Stimulated activated naive CD8-positive, alpha-beta T cell treated with anti-CD3 and anti-CD28 coated beads, Interleukin-15, Interleukin-2, amounts not matched to agents 100 ng/mL and 50 ng/mL, for 24 hours (primary cell): ENCODE data around the gene SVOP.

Experiments used
- H3K27ac Mint-ChIP-seq: one replicate; pipeline ENCODE4 v1.8.0; 2021; ENCODE audit warnings: mild to moderate bottlenecking, mixed read lengths
- H3K27me3 Mint-ChIP-seq: one replicate; pipeline ENCODE4 v1.8.0; 2021; ENCODE audit warnings: mixed read lengths
- H3K36me3 Mint-ChIP-seq: one replicate; pipeline ENCODE4 v1.8.0; 2021; ENCODE audit warnings: low read depth, mixed read lengths
- H3K4me1 Mint-ChIP-seq: one replicate; pipeline ENCODE4 v1.8.0; 2021; ENCODE audit warnings: low read depth, mixed read lengths
- H3K4me3 Mint-ChIP-seq: one replicate; pipeline ENCODE4 v1.8.0; 2021; ENCODE audit warnings: mild to moderate bottlenecking, mixed read lengths
- H3K9me3 Mint-ChIP-seq: one replicate; pipeline ENCODE4 v1.8.0; 2021; ENCODE audit warnings: mixed read lengths

SVOP gene

DNA sequence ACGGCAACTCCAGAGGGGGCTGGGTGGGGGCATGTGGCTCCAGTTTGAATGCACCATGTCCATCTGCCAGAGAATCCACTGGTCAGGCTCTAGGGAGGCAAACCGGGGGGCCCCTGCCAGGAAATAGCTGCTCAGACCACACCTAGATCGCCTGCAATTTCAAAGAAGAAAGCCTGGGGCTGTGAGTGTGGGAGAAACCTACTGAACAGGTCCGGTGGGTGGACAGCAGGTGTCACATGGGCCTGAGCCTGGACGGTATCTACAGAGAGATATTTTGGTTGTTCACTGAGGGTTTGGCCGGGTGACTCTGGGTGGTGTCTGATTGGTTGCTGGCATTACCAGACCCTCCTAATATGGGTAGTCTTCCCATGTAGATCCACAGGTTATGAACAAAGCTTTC is 109.0 kb downstream of the SVOP start:
- Mint-ChIP-seq H3K9me3 (no peaks in the 10 kb centered on the region), H3K36me3 (no peaks in the 10 kb centered on the region), H3K4me1 (no peaks in the 10 kb centered on the region), H3K4me3 (no peak overlapping the region), H3K27ac (no peak overlapping the region), H3K27me3 (peaks cover 8% of the 10 kb centered on the region)

DNA sequence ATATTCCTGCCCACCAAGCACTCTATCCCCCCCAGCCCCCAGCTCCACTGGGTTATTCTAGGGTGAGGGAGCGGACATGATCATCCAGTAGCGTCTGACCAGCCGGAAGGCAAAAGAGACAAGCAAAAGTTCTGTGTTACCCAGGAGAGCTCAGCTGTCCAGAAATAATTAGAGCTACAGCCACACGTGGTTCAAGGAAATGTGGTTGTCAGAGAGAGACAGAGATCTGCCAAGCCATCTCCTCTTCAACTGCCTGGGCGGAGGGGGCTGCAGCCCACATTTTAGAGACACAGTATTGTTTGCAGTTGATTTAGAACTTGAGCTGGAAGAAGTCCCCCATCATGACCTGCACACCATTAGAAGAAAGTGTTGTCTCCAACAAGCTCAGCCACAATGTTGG is 110.5 kb downstream of the SVOP start:
- H3K27ac Mint-ChIP-seq, result no peak overlapping the region
- peaks cover 4% of the 10 kb centered on the region for H3K4me1 Mint-ChIP-seq
- H3K36me3 Mint-ChIP-seq, result no peaks in the 10 kb centered on the region
- no peak overlapping the region for H3K4me3 Mint-ChIP-seq
- H3K9me3 Mint-ChIP-seq, result no peaks in the 10 kb centered on the region
- H3K27me3 Mint-ChIP-seq, result peaks cover 12% of the 10 kb centered on the region

DNA sequence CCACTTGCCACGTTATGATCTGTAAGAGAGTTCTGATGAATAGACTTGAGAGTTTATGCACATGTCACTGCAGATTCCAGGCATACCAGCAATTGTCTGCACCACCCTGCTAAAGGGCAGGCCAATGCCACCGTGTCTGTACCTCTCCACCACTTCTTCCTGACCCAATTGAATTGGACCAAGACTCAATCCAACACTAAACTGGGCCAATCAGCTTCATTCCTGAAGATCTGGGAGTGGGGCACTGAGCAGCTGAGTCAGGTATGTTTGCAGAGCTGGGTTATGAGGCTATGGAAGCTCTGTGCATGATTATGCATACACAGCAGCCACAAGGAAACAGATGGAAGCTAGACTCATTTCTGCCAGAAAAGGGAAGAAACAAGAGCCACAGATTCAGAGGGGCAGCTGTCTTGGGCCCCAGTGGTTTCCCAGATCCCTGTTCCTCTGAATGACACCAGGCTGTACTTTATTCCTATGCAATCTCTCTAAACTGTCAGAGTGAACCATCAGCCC is 113.0 kb downstream of the SVOP start:
- no peaks in the 10 kb centered on the region for H3K36me3 Mint-ChIP-seq
- H3K27ac Mint-ChIP-seq, result no peak overlapping the region
- peaks cover 4% of the 10 kb centered on the region for H3K4me1 Mint-ChIP-seq
- no peak overlapping the region for H3K4me3 Mint-ChIP-seq
- no peaks in the 10 kb centered on the region for H3K9me3 Mint-ChIP-seq
- peaks cover 12% of the 10 kb centered on the region for H3K27me3 Mint-ChIP-seq

GRCh38 chr12:108906971-108907370 is 113.9 kb downstream of the SVOP start:
- Mint-ChIP-seq H3K4me3 (no peak overlapping the region), H3K9me3 (no peaks in the 10 kb centered on the region), H3K36me3 (no peaks in the 10 kb centered on the region), H3K4me1 (peaks cover 4% of the 10 kb centered on the region), H3K27ac (no peak overlapping the region), H3K27me3 (peaks cover 12% of the 10 kb centered on the region)

- H3K4me1 Mint-ChIP-seq, result peaks cover 4% of the 10 kb centered on the region
- H3K36me3 Mint-ChIP-seq, result no peaks in the 10 kb centered on the region
- H3K27ac Mint-ChIP-seq, result no peak overlapping the region
- H3K4me3 Mint-ChIP-seq, result no peak overlapping the region
- H3K9me3 Mint-ChIP-seq, result no peaks in the 10 kb centered on the region
- H3K27me3 Mint-ChIP-seq, result peaks cover 12% of the 10 kb centered on the region
Measured at GRCh38 chr12:108905725-108906124, 115.1 kb downstream of the SVOP start.

- peaks cover 12% of the 10 kb centered on the region for H3K27me3 Mint-ChIP-seq
- H3K27ac Mint-ChIP-seq, result no peak overlapping the region
- H3K4me1 Mint-ChIP-seq, result no peaks in the 10 kb centered on the region
- H3K4me3 Mint-ChIP-seq, result no peak overlapping the region
- H3K9me3 Mint-ChIP-seq, result no peaks in the 10 kb centered on the region
- no peaks in the 10 kb centered on the region for H3K36me3 Mint-ChIP-seq
Measured at GRCh38 chr12:108899145-108899544, 121.7 kb downstream of the SVOP start.

DNA sequence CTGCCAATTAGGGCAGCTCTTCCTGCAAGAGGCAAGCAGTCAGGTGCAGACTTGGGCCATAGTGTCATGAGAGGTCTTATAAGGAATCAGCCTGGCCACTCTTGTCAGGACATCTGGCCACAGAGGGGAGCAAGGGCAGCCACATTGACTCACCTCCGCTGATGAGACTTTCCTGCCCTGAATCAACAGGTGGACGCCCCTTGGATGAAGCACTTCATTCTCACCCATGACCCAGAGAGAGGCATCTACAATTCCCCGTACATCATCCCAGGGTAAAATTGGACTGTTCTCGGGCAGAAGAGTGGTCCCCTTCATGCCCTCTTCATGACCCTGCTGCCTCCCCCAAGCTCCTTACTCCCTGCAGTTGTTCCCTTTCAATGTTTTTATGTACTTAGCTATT is 124.1 kb downstream of the SVOP start:
- Mint-ChIP-seq H3K9me3 (no peaks in the 10 kb centered on the region), H3K4me3 (no peak overlapping the region), H3K27me3 (peaks cover 12% of the 10 kb centered on the region), H3K27ac (no peak overlapping the region), H3K36me3 (no peaks in the 10 kb centered on the region), H3K4me1 (no peaks in the 10 kb centered on the region)

- no peaks in the 10 kb centered on the region for H3K9me3 Mint-ChIP-seq
- no peak overlapping the region for H3K4me3 Mint-ChIP-seq
- no peak overlapping the region for H3K27ac Mint-ChIP-seq
- peaks cover 12% of the 10 kb centered on the region for H3K27me3 Mint-ChIP-seq
- no peaks in the 10 kb centered on the region for H3K4me1 Mint-ChIP-seq
- H3K36me3 Mint-ChIP-seq, result no peaks in the 10 kb centered on the region
Measured at GRCh38 chr12:108896336-108896735, 124.5 kb downstream of the SVOP start.

- Mint-ChIP-seq H3K4me3 (no peak overlapping the region), H3K36me3 (no peaks in the 10 kb centered on the region), H3K27ac (no peak overlapping the region), H3K27me3 (peaks cover 12% of the 10 kb centered on the region), H3K4me1 (no peaks in the 10 kb centered on the region), H3K9me3 (peaks cover 4% of the 10 kb centered on the region)
Measured at GRCh38 chr12:108895220-108895802, 125.6 kb downstream of the SVOP start.

DNA sequence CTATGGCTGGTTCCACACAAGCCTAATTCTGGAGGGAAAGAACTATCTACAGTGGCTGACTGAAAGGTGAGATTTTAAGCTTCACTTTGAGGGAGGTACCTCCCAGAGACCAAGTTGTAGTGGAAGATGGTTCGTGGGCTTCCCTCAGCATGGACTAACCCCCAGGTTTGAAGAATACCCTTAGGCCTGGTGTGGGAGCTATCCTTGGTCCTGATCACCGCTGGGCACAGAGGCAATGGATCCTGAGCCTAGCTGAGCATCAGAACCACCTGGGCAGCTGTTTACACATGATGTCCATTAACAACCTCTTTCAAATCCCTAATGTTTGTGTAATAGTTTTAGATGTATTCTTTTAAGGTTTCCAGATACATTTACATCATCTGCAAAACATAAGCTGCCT is 130.7 kb downstream of the SVOP start:
- H3K9me3 Mint-ChIP-seq, result peaks cover 4% of the 10 kb centered on the region
- no peaks in the 10 kb centered on the region for H3K36me3 Mint-ChIP-seq
- no peak overlapping the region for H3K4me3 Mint-ChIP-seq
- H3K4me1 Mint-ChIP-seq, result no peaks in the 10 kb centered on the region
- H3K27me3 Mint-ChIP-seq, result peaks cover 2% of the 10 kb centered on the region
- H3K27ac Mint-ChIP-seq, result no peak overlapping the region

GRCh38 chr12:108888031-108888430 is 132.8 kb downstream of the SVOP start:
- peaks cover 4% of the 10 kb centered on the region for H3K9me3 Mint-ChIP-seq
- no peaks in the 10 kb centered on the region for H3K36me3 Mint-ChIP-seq
- H3K27me3 Mint-ChIP-seq, result peaks cover 3% of the 10 kb centered on the region
- H3K27ac Mint-ChIP-seq, result no peak overlapping the region
- H3K4me1 Mint-ChIP-seq, result no peaks in the 10 kb centered on the region
- H3K4me3 Mint-ChIP-seq, result no peak overlapping the region

- Mint-ChIP-seq H3K27ac (no peak overlapping the region), H3K36me3 (no peaks in the 10 kb centered on the region), H3K4me1 (no peaks in the 10 kb centered on the region)
Measured at GRCh38 chr12:108886873-108887629, 133.8 kb downstream of the SVOP start.

GRCh38 chr12:108884116-108885012 is 136.5 kb downstream of the SVOP start:
- Mint-ChIP-seq H3K27ac (no peak overlapping the region), H3K4me1 (no peaks in the 10 kb centered on the region)

More at GRCh38 chr12:108886873-108887629, 133.8 kb downstream of the SVOP start:
- Mint-ChIP-seq H3K4me3 (no peak overlapping the region), H3K9me3 (peaks cover 4% of the 10 kb centered on the region), H3K27me3 (peaks cover 3% of the 10 kb centered on the region)

GRCh38 chr12:108881953-108882352 is 138.9 kb downstream of the SVOP start:
- Mint-ChIP-seq H3K4me1 (no peaks in the 10 kb centered on the region), H3K4me3 (no peak overlapping the region), H3K9me3 (no peaks in the 10 kb centered on the region), H3K27ac (no peak overlapping the region), H3K27me3 (peaks cover 3% of the 10 kb centered on the region), H3K36me3 (no peaks in the 10 kb centered on the region)

More at GRCh38 chr12:108884116-108885012, 136.5 kb downstream of the SVOP start:
- Mint-ChIP-seq H3K9me3 (no peaks in the 10 kb centered on the region), H3K36me3 (no peaks in the 10 kb centered on the region), H3K27me3 (peaks cover 3% of the 10 kb centered on the region), H3K4me3 (no peak overlapping the region)
